NCI-H1092 (cell line): ENCODE data around the gene FSD1.
"Not testable (repeated sequence)": the region's sequence is repeated elsewhere in the genome, so short reads cannot be mapped to it uniquely, and the experiment has no call there.

ENCODE experiments used
- DNase-seq: peaks from one replicate; lab custom pipeline; 2025; lab: John Stamatoyannopoulos, UW

The FSD1 gene

DNA sequence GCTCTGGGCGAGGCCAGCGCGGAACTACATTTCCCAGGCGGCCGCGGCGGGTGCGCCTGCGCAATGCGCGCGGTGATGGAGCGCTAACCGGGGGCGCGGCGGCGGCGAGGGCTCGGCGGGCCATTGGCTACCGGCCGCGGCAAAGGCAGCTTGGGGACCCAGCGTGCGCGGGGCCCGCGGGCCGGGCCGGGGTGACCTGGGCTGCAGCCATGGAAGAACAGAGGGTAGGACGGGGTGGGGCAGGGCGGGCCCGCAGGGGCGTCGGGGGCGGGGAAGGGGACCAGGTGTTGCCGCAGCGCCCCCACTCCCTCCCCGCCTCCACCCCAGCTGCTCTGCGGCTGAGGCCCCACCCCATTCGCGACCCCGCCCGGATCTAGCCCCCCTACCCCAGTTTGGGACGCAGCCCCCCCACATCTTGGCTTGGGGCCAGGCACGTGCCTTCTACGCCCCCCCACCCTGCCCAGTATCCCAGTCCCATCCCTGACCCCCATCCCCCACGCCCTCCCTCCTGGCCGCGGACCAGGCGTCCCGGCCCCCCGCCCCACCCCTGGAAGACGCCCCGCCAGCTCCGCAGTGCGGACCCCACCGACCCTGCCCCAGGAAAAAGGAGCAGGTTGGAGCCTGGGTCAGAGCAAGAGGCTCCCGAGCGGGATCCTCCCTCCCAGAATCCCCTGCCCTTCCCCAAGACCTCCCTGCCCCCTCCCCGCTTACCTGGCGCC lies at the start of gene FSD1:
TSS of gene FSD1 (plus strand) at position 61 of the 719 bp plus-strand sequence. CDS start at position 210, 149 bp downstream.
- DNase-seq: peak; percentile 53

DNA sequence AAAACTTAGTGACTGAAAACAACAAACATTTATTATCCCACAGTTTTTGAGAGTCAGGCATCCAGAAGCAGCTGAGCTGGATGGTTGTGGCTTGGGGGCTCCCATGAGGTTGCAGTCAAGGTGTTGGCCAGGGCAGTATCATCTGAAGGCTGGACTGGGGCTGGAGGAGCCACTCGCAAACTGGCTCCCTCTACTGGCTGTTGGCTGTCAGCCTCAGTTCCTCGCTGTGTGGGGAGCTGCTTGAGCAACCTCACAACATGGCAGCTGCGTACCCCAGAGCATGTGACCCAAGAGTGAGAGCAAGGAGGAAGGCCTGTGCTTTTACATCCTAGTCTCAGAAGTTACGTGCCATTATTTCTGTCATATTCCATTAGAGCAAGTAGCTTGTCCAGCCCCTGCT lies 47.8 kb upstream of the FSD1 start:
- DNase-seq: no peak

DNA sequence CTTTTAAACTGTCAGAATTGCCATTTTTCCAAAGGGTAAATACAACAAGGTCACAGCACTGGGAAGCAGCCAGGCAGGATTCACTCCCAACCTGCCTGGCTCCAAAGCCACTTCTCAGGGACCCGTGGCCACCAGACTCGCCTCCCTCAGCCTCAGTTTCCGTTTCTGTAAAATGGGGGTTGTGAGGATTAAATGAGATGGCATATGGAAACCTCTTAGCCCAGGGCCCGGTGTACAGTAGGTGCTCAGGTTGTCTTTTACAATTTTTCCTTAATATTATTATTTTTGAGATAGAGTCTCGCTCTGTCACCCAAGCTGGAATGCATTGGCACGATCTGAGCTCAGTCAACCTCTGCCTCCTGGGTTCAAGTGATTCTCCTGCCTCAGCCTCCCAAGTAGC lies 47.4 kb upstream of the FSD1 start:
- DNase-seq: no peak

DNA sequence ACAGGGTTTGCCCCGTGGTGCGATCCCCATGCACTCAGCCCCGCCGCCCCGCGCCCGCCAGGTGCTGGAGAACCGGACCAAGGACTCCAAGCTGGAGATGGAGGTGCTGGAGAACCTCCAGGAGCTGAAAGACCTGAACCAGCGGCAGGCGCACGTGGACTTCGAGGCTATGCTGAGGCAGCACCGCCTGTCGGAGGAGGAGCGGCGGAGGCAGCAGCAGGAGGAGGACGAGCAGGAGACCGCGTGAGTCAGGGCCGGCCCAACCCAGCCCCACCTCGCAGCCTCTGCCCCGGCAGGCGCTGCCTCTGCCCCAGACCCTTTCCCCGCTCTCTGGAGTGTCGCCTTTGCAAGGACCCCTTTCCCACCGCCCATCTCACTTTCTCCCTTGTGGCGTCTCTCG lies 46.2 kb upstream of the FSD1 start:
- DNase-seq: no peak

GRCh38 chr19:4260613-4261191 lies 43.7 kb upstream of the FSD1 start:
- no peak for DNase-seq

GRCh38 chr19:4264812-4265211 lies 39.6 kb upstream of the FSD1 start:
- no peak for DNase-seq

GRCh38 chr19:4266253-4267000 lies 38.0 kb upstream of the FSD1 start:
- DNase-seq: no peak

DNA sequence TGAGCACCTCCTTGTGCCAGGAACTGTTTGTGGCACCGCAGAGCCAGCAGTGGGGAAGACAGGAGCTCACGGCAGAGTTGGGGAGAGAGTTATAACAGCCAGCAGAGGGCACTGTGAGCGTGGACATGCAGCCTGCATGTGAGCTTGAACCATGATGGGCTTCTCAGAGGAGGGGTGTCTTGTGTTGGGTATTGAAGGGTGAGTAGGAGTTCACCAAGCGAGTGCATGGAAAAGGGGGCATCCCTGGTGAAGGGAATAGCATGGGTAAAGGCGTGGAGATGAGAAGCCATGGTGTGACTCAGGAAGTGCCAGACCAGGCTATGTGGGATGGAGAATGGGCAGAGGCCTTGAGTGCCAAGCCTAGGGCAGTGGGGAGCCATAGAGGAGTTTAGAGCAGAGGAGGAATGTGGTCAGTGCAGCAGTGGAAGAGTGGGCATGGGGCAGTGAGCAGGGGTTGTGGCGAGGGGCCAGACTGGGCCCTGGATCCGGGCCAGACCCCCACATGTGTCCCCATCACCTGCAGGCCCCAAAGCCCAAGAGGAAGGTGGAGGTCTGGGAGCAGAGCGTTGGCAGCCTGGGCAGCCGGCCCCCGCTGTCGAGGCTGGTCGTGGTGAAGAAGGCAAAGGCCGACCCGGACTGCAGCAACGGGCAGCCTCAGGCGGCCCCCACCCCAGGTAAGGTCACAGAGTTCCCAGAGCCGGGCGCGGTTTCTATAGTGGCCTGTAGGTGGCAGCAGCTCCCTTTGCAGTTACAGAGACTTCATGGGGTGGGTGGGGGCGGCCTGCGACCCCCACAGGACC lies 37.1 kb upstream of the FSD1 start:
- DNase-seq: peak; percentile 29

DNA sequence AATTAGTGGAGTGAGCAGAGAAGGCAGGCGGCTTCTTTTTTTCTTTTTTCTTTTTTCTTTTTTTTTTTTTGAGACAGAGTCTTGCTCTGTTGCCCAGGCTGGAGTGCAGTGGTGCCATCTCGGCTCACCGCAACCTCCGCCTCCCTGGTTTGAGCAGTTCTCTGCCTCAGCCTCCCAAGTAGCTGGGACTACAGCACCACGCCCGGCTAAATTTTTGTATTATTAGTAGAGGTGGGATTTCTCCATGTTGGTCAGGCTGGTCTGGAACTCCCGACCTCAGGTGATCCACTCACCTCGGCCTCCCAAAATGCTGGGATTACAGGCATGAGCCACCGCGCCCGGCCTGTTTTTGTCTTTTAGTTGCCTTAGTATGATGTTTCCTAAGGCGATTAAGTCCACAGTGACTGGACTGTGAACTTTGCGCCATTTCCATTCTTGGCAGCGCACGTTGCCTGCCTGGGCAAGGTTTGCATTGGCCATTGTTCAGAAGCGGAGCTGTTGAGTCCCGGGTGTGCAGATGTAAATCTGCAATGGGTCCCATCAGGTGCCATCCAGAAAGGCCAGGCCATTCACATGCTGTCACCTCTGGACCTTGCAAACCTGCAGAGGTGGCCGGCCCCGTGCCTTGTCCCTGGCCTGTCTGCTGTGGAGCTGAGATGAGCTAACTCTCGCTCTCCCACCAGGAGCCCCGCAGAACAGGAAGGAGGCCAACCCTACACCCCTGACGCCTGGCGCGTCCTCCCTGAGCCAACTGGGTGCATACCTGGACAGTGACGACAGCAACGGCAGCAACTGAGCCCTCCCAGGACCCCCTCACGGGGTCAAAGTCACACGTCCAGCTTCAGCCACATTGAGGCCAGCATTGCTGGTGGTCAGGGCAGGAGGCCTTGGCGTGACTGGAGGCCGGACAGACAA lies 36.2 kb upstream of the FSD1 start:
- no peak for DNase-seq

- no peak for DNase-seq
Observed at GRCh38 chr19:4268816-4269430, 35.5 kb upstream of the FSD1 start.

GRCh38 chr19:4272894-4273293 lies 31.5 kb upstream of the FSD1 start:
- DNase-seq: no peak

- DNase-seq: not testable (repeated sequence)
Observed at GRCh38 chr19:4274321-4274686, 30.1 kb upstream of the FSD1 start.

DNA sequence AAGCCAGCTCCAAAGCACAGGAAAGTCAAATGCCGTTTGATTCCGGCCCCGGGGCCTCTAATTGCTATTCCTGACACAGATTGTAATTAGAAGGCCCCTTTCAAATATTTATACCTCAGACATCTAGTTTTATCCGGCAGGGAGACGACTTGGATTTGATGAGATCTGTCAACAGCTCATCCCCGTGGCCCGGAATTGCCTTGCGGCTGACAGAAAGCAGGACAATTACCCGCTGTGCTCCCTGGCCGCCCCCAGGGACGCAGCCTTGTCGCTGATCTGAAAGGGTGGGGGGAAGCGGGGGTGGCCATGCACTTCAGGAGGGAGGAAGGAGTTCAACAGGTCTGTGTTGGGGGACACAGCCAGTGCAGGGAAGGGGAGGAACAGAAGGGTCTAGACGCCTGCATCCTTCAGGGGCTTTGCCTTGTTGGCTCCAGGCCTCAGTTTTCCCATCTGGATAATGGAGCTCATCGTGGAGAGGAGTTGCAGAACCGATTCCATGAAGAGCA lies 27.2 kb upstream of the FSD1 start:
- DNase-seq: no peak

DNA sequence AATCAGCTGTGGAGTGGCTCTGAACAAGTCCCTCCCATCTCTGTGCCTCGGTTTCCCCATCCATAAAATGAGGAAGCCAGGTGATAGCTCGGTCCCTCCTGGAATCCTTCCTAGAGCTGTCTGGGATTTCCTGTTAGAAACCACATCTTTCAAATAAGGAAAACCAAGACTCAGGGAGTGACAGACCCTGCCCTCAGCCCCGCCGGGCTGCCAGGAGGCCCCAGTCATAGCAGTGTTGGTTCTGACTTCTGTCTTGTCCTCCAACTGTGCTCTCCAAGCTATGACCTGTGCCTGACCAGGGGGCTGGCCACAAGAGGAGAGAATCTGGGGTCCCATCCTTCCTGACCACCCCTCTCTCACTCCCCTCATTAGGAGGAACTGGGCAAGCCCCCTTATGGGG lies 26.4 kb upstream of the FSD1 start:
- no peak for DNase-seq

DNA sequence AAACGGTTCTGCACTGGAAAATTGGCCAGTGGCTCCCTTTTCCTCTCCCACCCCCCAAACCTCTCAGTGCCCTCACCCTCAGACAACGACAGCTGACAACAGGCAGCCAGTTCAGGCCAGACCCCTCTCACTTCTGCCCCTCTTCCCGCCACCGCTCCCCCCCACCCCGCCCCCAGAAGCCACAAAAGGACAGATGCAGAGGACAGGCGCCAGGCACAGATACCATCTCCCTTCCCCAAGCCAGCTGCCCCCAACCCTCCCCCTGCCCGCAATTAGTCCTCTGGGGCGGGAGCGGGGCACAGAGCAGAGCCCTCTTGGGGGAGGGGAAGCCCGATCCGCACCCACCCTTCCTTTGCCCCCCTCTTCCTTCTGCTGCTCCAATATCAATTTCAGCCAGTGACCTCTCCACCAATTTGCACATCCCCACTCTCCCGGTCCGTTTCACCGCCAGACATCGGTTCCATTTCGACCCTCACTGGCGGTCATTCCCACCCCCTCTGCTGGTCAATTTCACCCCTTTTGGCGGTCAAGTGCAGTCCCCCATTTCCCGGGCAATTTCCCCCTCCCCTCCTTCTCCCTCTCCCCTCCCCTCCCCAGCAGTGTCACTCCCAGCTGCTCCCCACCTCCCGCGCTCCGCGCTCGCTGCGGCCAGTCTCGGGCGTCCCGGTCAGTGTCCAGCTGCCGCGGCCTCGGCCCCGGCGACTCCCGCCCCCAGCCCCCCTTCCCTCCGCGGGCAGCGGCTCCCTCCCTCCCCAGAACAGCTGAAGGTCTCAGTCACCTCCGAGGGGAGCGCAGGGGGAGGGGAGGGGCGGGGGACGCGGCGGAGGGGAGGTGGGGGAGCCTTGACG lies 25.8 kb upstream of the FSD1 start, which contains the start of gene SHD:
TSS of gene SHD (plus strand) at position 848 of the 848 bp plus-strand sequence. CDS start 798 bp downstream, outside the sequence.
- peak; percentile 33 for DNase-seq

DNA sequence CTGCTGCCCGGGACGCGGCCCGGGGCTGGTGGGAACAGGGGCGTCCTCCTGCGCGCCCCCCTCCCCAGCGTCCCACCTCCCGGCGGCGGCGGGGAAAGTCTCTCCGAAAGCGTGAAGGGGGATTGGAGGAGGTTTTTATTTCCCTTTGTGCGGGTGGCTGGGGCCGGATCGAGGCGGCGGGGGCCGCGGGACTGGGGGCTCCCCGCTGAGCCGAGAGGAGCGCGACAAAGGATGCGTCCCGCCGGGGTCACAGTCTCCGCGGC lies 25.2 kb upstream of the FSD1 start:
- peak; percentile 30 for DNase-seq

DNA sequence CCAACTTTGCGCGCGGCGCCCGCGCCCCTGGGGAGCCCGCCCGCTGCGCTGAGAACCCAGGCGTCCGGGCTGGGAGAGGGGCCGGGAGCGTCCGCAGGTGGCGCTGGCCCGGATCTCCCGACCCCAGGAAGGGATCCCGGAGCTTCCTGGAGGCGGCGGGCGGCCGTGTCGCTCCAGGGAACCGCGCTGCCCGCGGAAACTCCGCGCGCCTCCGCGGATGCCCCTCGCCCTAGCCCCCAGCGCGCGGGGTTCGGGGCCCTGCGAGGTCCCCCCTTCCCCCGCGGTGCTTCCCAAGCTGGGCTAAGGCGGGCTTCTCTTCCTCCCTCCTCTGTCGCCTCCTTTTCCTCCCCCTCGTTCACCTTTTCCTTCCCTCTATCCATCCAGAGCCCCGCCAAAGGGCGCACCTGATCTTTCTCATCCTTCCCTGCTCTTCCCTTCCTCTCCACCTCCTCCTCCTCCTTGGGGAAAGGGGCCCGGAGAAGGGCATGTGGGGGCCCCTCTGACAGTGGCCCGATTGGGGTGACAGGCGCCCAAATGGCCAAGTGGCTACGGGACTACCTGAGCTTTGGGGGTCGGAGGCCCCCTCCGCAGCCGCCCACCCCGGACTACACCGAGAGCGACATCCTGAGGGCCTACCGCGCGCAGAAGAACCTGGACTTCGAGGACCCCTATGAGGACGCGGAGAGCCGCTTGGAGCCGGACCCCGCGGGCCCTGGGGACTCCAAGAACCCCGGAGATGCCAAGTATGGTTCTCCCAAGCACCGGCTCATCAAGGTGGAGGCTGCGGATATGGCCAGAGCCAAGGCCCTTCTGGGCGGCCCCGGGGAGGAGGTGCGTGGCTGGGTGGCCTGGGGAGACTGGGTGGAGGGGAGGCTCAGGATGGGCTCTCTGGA lies 24.6 kb upstream of the FSD1 start:
- no peak for DNase-seq

DNA sequence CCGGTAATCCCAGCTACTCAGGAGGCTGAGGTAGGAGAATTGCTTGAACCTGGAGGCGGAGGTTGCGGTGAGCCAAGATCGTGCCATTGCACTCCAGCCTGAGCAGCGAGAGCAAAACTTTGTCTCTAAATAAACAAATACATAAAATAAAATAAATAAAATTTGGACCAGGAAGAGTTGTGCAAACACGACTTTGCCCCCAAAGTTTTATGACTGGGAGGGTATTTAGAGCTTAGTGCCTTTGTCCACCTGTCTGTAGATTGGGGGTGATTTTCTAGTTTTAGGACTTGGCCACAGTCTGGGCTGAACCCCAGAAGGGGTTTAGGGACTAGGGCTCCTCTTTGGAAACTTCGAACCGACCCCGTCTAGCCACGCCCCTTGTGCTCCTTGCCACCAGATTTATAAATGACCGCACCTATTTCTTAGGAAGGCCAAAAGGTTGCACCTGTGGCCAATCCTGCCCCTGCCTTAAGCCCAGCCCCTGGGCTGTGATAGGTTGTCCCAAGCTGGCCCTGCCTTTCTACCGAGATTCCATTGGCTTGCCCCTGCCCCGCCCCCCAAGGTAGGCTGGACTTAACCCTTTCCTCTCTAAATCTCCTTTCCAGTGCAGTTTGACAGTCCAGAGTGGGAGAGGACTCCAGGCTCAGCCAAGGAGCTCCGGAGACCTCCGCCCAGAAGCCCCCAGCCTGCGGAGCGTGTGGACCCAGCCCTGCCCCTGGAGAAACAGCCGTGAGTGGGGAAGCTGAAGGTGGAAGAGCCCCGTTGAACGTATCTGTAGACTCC lies 20.0 kb upstream of the FSD1 start:
- DNase-seq: no peak
